ENCODE measurements around the gene ISL1.

ISL1 gene

DNA sequence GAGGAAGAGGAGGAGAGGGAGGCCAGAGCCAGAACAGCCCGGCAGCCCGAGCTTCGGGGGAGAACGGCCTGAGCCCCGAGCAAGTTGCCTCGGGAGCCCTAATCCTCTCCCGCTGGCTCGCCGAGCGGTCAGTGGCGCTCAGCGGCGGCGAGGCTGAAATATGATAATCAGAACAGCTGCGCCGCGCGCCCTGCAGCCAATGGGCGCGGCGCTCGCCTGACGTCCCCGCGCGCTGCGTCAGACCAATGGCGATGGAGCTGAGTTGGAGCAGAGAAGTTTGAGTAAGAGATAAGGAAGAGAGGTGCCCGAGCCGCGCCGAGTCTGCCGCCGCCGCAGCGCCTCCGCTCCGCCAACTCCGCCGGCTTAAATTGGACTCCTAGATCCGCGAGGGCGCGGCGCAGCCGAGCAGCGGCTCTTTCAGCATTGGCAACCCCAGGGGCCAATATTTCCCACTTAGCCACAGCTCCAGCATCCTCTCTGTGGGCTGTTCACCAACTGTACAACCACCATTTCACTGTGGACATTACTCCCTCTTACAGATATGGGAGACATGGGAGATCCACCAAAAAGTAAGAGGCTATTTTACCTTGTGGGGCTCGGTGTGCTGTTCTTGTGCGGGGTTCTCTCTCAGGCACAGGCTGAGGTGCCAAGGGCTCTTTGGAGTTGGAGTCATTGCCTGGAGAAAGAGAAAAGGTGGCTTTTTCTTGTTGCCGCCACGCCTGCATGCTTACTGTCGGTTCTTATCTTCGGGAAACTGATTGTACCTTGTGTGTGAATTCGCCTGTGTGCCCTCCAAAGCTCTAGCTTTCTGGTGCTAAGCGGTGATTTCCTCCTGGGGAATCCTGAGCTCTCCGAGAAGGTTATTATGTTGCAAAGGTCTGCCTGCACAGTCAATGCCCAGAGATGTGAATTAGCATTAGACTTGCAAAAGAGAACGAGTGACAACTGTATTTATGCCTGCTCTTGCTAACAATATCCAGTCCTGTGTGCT, at the start of gene ISL1:
Gene ISL1, plus strand, starts transcription at position 318 of the 991 bp plus-strand sequence. Its CDS starts 224 bp downstream, at position 542.
- no peak within 1 kb of the TSS for H3K27ac ChIP-seq (ENCODE audit: low read length)
- H3K4me3 ChIP-seq (ENCODE audit: low read length), result peak within 1 kb of the TSS; percentile 69
- no peak within 1 kb of the TSS for H3K9ac ChIP-seq (ENCODE audit: low read depth, low read length)
- no peaks in the 10 kb centered on the region for H3K36me3 ChIP-seq (ENCODE audit: insufficient read depth, low read depth, low read length)
- peaks cover 49% of the 10 kb centered on the region for H3K4me1 ChIP-seq (ENCODE audit: insufficient read depth, low read length)
- H3K9me3 ChIP-seq (ENCODE audit: insufficient read depth, low read depth, low read length), result no peaks in the 10 kb centered on the region
- peaks cover 99% of the 10 kb centered on the region for H3K27me3 ChIP-seq (ENCODE audit: insufficient read depth, low read length)

DNA sequence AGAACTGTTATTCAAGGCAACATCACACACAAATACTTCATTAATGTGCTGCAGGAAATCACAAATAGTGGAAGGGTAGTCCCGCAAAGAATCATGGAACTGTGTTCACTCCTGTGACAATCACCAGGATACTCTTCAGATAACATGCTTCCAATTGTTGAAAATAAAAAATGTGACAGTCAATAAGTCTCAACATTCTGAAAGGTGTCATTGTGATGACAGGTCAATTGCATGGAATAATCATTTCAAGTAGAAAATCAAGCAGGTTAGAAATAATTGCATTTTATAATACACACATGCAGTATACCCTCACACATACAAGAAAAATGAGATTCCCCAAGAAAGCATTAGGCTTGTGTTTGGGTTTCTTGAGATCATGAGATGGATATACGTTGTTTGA, 46.4 kb upstream of the ISL1 start:
- no peaks in the 10 kb centered on the region for H3K4me1 ChIP-seq (ENCODE audit: insufficient read depth, low read length)
- H3K9ac ChIP-seq (ENCODE audit: low read depth, low read length), result no peak overlapping the region
- no peaks in the 10 kb centered on the region for H3K36me3 ChIP-seq (ENCODE audit: insufficient read depth, low read depth, low read length)
- no peak overlapping the region for H3K27ac ChIP-seq (ENCODE audit: low read length)
- no peaks in the 10 kb centered on the region for H3K9me3 ChIP-seq (ENCODE audit: insufficient read depth, low read depth, low read length)
- no peaks in the 10 kb centered on the region for H3K27me3 ChIP-seq (ENCODE audit: insufficient read depth, low read length)
- no peak overlapping the region for H3K4me3 ChIP-seq (ENCODE audit: low read length)

DNA sequence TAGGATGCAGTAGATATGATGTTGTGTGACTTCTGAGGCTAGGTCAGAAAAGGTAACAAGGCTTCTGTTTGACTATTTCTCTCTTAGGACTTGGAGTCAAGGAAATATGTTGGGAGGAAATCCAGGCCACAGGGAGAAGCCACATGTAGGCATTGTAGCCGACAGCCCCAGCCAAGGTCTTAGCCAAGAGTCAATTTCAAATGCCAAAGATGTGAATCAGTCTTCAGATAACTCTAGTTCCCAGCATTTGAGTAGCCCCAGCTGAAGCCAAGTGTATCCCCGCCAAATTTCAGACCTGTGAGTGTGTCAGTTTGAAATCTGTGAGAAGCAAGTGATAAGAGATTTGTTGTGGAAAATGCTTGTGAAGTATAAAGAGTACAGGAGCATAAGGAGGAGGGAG, 38.1 kb upstream of the ISL1 start:
- no peak overlapping the region for H3K27ac ChIP-seq (ENCODE audit: low read length)
- H3K27me3 ChIP-seq (ENCODE audit: insufficient read depth, low read length), result no peaks in the 10 kb centered on the region
- no peaks in the 10 kb centered on the region for H3K36me3 ChIP-seq (ENCODE audit: insufficient read depth, low read depth, low read length)
- no peak overlapping the region for H3K9ac ChIP-seq (ENCODE audit: low read depth, low read length)
- no peak overlapping the region for H3K4me3 ChIP-seq (ENCODE audit: low read length)
- H3K4me1 ChIP-seq (ENCODE audit: insufficient read depth, low read length), result no peaks in the 10 kb centered on the region
- H3K9me3 ChIP-seq (ENCODE audit: insufficient read depth, low read depth, low read length), result peaks cover 8% of the 10 kb centered on the region

DNA sequence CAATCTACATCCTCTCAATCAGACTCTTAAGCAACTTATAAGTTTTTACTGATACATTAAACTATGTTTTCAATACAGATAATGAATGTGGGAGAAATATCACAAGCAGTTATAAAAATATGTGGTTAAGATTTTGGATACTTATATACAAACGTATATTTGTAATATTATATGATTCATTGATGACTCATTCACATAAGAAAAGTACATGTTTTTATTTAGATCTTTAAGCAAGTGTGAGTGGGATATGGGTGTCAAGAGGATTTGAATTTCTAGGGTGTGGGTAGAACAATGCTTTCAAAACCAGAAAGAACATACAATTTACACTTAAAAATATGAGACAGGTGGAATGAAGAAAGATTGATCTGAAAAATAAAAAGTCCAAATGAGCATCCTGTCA, 36.1 kb upstream of the ISL1 start:
- no peaks in the 10 kb centered on the region for H3K27me3 ChIP-seq (ENCODE audit: insufficient read depth, low read length)
- H3K9me3 ChIP-seq (ENCODE audit: insufficient read depth, low read depth, low read length), result peaks cover 8% of the 10 kb centered on the region
- no peak overlapping the region for H3K4me3 ChIP-seq (ENCODE audit: low read length)
- H3K9ac ChIP-seq (ENCODE audit: low read depth, low read length), result no peak overlapping the region
- H3K27ac ChIP-seq (ENCODE audit: low read length), result no peak overlapping the region
- H3K4me1 ChIP-seq (ENCODE audit: insufficient read depth, low read length), result no peaks in the 10 kb centered on the region
- H3K36me3 ChIP-seq (ENCODE audit: insufficient read depth, low read depth, low read length), result no peaks in the 10 kb centered on the region

DNA sequence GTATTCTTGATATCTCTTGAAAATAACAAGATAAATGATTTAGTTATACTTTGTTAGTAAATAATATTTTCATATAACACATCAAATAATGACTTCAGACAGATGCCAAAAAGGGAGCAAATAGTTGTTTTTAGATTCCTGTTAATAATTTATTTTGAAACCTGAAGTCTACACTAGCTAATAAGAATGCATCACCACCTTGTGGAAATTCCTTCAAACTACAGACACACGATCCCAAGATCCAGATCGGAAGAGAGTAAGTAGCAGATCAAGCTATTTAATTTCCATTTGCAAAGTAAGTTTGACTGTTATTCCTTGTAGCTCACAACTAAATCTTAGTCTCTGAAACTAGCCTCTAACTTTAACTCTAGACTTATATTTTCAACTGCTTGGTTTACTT, 35.5 kb upstream of the ISL1 start:
- peaks cover 8% of the 10 kb centered on the region for H3K9me3 ChIP-seq (ENCODE audit: insufficient read depth, low read depth, low read length)
- no peaks in the 10 kb centered on the region for H3K36me3 ChIP-seq (ENCODE audit: insufficient read depth, low read depth, low read length)
- H3K27ac ChIP-seq (ENCODE audit: low read length), result no peak overlapping the region
- H3K4me3 ChIP-seq (ENCODE audit: low read length), result no peak overlapping the region
- H3K9ac ChIP-seq (ENCODE audit: low read depth, low read length), result no peak overlapping the region
- H3K27me3 ChIP-seq (ENCODE audit: insufficient read depth, low read length), result no peaks in the 10 kb centered on the region
- H3K4me1 ChIP-seq (ENCODE audit: insufficient read depth, low read length), result no peaks in the 10 kb centered on the region

GRCh38 chr5:51371052-51371451, 12.2 kb upstream of the ISL1 start:
- H3K4me3 ChIP-seq (ENCODE audit: low read length), result no peak overlapping the region
- H3K27me3 ChIP-seq (ENCODE audit: insufficient read depth, low read length), result peaks cover 47% of the 10 kb centered on the region
- no peaks in the 10 kb centered on the region for H3K4me1 ChIP-seq (ENCODE audit: insufficient read depth, low read length)
- no peak overlapping the region for H3K27ac ChIP-seq (ENCODE audit: low read length)
- H3K9me3 ChIP-seq (ENCODE audit: insufficient read depth, low read depth, low read length), result no peaks in the 10 kb centered on the region
- no peak overlapping the region for H3K9ac ChIP-seq (ENCODE audit: low read depth, low read length)
- no peaks in the 10 kb centered on the region for H3K36me3 ChIP-seq (ENCODE audit: insufficient read depth, low read depth, low read length)

DNA sequence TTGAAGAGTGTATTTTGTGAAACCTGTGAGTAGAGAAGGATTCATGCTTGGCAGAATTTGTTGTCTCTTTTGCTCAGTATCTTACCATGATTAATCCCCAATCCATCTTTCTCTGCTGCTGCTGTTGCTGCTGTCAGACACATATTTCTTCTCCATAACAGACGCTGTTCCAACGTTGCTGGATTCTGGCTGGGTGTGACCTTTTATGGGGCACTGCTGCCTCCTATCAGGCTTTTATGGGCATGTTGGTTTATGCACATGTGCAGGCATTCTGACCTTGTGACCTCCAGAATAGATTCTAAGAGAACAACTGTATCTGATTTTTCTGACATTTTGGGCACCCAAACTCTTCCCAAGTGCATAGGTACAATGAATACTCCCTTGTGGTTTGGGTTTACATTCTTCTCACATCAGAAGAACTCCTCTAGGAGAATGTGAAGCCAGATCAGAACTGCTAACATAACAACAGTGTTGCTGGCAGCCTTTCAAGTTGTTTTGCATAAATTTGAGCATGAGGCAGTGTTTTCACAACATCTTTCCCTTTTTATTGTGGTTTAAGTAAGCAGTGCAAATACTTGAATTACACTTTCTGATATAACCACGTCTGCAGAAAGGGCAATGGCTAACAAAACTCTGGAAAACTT, 9.2 kb upstream of the ISL1 start:
- Histone ChIP-seq H3K27me3 (ENCODE audit: insufficient read depth, low read length) (peaks cover 77% of the 10 kb centered on the region), H3K9ac (ENCODE audit: low read depth, low read length) (no peak overlapping the region), H3K36me3 (ENCODE audit: insufficient read depth, low read depth, low read length) (no peaks in the 10 kb centered on the region), H3K9me3 (ENCODE audit: insufficient read depth, low read depth, low read length) (no peaks in the 10 kb centered on the region), H3K4me1 (ENCODE audit: insufficient read depth, low read length) (peaks cover 19% of the 10 kb centered on the region; the same call in 1 of the 2 replicates), H3K4me3 (ENCODE audit: low read length) (no peak overlapping the region), H3K27ac (ENCODE audit: low read length) (no peak overlapping the region)

GRCh38 chr5:51375084-51375483, 8.2 kb upstream of the ISL1 start:
- H3K36me3 ChIP-seq (ENCODE audit: insufficient read depth, low read depth, low read length), result no peaks in the 10 kb centered on the region
- H3K4me1 ChIP-seq (ENCODE audit: insufficient read depth, low read length), result peaks cover 24% of the 10 kb centered on the region; the same call in 1 of the 2 replicates
- H3K9ac ChIP-seq (ENCODE audit: low read depth, low read length), result no peak overlapping the region
- no peak overlapping the region for H3K27ac ChIP-seq (ENCODE audit: low read length)
- H3K9me3 ChIP-seq (ENCODE audit: insufficient read depth, low read depth, low read length), result no peaks in the 10 kb centered on the region
- no peak overlapping the region for H3K4me3 ChIP-seq (ENCODE audit: low read length)
- H3K27me3 ChIP-seq (ENCODE audit: insufficient read depth, low read length), result peaks cover 88% of the 10 kb centered on the region

- H3K36me3 ChIP-seq (ENCODE audit: insufficient read depth, low read depth, low read length), result no peaks in the 10 kb centered on the region
- no peak overlapping the region for H3K9ac ChIP-seq (ENCODE audit: low read depth, low read length)
- H3K9me3 ChIP-seq (ENCODE audit: insufficient read depth, low read depth, low read length), result no peaks in the 10 kb centered on the region
- peak overlapping the region; percentile 62 for H3K4me3 ChIP-seq (ENCODE audit: low read length)
- H3K27ac ChIP-seq (ENCODE audit: low read length), result no peak overlapping the region
- H3K4me1 ChIP-seq (ENCODE audit: insufficient read depth, low read length), result peaks cover 29% of the 10 kb centered on the region; the same call in 1 of the 2 replicates
- peaks cover 94% of the 10 kb centered on the region for H3K27me3 ChIP-seq (ENCODE audit: insufficient read depth, low read length)
These were observed 6.7 kb upstream of the ISL1 start for GRCh38 chr5:51376509-51376908.

DNA sequence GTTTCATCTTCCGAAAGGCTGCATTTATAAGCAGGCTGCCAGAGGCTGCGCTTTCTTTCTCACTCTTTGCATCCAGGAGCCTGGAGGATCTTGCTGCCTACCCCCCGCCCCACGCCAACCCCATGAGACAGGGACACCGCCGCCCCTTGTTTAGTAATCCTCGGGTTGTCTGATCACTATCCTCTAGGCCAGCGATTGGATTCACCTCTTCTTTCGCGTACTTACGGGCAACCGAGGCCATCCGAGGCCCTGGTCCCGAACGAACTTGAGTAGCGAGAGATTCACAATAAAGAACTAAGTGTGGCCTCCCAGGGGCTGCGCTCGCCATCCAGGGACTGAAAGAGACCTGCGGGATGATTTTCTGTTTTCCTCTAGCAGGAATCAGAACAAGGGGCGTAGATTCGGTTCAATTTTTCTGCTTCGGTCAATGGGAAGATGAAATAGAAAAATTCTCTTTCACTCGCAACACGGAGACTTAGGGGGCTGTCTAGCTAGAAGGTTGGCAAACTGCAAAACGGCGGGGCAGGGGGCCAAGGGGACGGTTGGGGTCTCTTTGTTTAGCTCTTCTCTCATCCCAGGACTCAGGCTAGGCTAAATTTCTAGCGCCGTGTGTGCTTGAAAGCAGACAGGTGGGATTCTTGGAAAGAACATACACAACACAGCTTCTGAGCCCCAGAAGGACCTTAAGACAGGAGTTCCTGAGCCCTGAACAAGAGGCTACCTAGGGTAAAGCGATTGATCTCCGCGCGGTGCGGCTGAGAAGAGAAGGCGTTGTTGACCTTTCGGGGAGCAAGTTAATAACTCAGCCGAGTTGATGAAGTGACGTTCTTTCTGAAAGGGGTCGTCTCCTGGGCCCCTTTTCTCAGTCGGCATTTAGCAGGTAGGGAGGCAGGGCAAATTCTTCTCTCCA, 5.8 kb upstream of the ISL1 start:
- no peaks in the 10 kb centered on the region for H3K9me3 ChIP-seq (ENCODE audit: insufficient read depth, low read depth, low read length)
- H3K9ac ChIP-seq (ENCODE audit: low read depth, low read length), result no peak overlapping the region
- H3K4me3 ChIP-seq (ENCODE audit: low read length), result peak overlapping the region; percentile 62
- H3K27me3 ChIP-seq (ENCODE audit: insufficient read depth, low read length), result peaks cover 94% of the 10 kb centered on the region
- H3K4me1 ChIP-seq (ENCODE audit: insufficient read depth, low read length), result peaks cover 29% of the 10 kb centered on the region; the same call in 1 of the 2 replicates
- no peak overlapping the region for H3K27ac ChIP-seq (ENCODE audit: low read length)
- H3K36me3 ChIP-seq (ENCODE audit: insufficient read depth, low read depth, low read length), result no peaks in the 10 kb centered on the region

- Histone ChIP-seq H3K36me3 (ENCODE audit: insufficient read depth, low read depth, low read length) (no peaks in the 10 kb centered on the region), H3K9ac (ENCODE audit: low read depth, low read length) (no peak overlapping the region), H3K4me3 (ENCODE audit: low read length) (peak overlapping the region; percentile 62), H3K4me1 (ENCODE audit: insufficient read depth, low read length) (peaks cover 29% of the 10 kb centered on the region; the same call in 1 of the 2 replicates), H3K27ac (ENCODE audit: low read length) (no peak overlapping the region), H3K9me3 (ENCODE audit: insufficient read depth, low read depth, low read length) (no peaks in the 10 kb centered on the region), H3K27me3 (ENCODE audit: insufficient read depth, low read length) (peaks cover 100% of the 10 kb centered on the region)
These were observed 5.2 kb upstream of the ISL1 start for GRCh38 chr5:51378061-51378409.

All from iPS-20b (cell line).